ENCODE data around the gene DYNC2H1. TPM values are rescaled to one million over a fixed set of nuclear protein-coding genes. Genes with fewer than 3 reads are reported as not detected.

Gene DYNC2H1
- total RNA-seq, 6 experiments from 2014 or later = 10.9 to 14.0 (median 12.3) TPM

DNA sequence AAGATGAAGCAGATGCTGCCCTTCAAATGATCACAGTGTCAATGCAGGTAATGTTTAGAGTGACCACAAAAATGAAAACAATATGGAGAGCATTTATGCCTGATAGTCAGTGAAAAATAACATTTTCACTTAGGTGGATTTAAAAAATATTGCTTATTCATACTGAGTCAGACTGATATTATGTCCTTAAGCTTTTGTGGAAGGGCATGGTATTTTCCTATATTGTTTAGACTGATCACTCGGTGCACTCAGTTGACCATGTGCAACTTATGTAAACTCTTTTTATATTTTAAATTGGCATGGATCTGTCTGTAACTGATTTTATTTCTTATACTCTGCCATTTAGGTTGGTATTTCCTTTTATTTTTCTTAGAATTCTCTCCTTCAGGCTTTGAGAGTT lies 106.6 kb downstream of the DYNC2H1 start:
- H3K27me3 Mint-ChIP-seq (ENCODE audit: insufficient read depth) = no peaks in the 10 kb centered on the region
- H3K36me3 Mint-ChIP-seq (ENCODE audit: low read depth) = peaks cover 8% of the 10 kb centered on the region
- DNase-seq = no peak
- H3K4me1 Mint-ChIP-seq (ENCODE audit: low read depth) = peaks cover 46% of the 10 kb centered on the region
- TF ChIP-seq CTCF (IDR thresholded peaks at IDR 0.05) = no peak
- no peak overlapping the region for H3K4me3 Mint-ChIP-seq
- peak overlapping the region; percentile 30 for H3K27ac Mint-ChIP-seq
- no peaks in the 10 kb centered on the region for H3K9me3 Mint-ChIP-seq

DNA sequence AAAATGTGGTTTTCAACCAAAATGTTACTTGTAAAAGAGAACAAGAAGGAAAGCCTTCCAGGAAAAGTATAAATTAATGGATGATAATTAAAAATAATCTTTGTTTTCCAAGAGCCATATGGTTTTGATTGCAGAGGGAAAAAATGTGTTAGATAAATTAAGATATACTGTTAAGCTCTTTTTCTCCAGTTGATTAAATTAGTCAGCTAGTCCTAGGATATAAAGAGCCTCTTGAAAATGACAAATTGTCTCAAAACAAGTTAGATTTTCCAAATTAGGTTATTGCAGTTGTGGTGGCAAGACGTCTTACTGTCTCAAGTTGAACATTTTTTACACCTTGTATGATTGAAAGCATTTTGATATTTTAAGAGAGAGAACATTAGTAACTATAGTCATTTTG lies 110.9 kb downstream of the DYNC2H1 start:
- Mint-ChIP-seq H3K4me1 (ENCODE audit: low read depth) (peaks cover 35% of the 10 kb centered on the region), H3K9me3 (no peaks in the 10 kb centered on the region), H3K27ac (no peak overlapping the region), H3K4me3 (no peak overlapping the region), H3K27me3 (ENCODE audit: insufficient read depth) (no peaks in the 10 kb centered on the region), H3K36me3 (ENCODE audit: low read depth) (peaks cover 22% of the 10 kb centered on the region)
- TF ChIP-seq CTCF (IDR thresholded peaks at IDR 0.05) = no peak
- no peak for DNase-seq

DNA sequence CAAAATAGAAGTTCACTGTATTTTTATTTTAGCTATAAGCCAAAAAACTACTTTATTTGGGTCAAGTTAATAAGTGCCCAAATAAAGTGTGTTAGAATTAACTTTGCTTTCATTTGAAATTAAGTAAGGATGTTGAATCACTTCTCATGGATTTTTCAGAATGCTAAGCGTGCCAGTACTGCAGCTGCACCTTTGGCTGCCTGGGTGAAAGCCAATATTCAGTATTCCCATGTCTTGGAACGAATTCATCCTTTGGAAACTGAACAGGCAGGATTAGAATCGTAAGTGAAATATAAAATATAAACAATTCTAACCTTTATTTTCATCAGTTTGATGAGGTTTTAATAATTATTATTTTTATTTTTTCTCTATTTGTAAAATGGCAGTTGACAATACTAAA lies 113.6 kb downstream of the DYNC2H1 start:
- no peak overlapping the region for H3K27ac Mint-ChIP-seq
- H3K9me3 Mint-ChIP-seq = no peaks in the 10 kb centered on the region
- no peak overlapping the region for H3K4me3 Mint-ChIP-seq
- no peak for TF ChIP-seq CTCF (IDR thresholded peaks at IDR 0.05)
- no peak for DNase-seq
- peaks cover 12% of the 10 kb centered on the region for H3K4me1 Mint-ChIP-seq (ENCODE audit: low read depth)
- peaks cover 40% of the 10 kb centered on the region for H3K36me3 Mint-ChIP-seq (ENCODE audit: low read depth)
- H3K27me3 Mint-ChIP-seq (ENCODE audit: insufficient read depth) = no peaks in the 10 kb centered on the region

- H3K27me3 Mint-ChIP-seq (ENCODE audit: insufficient read depth) = no peaks in the 10 kb centered on the region; the same call in 1 of the 2 replicates
- H3K36me3 Mint-ChIP-seq (ENCODE audit: low read depth) = peaks cover 37% of the 10 kb centered on the region
- H3K27ac Mint-ChIP-seq = no peak overlapping the region
- DNase-seq = no peak
- no peak overlapping the region for H3K4me3 Mint-ChIP-seq
- no peaks in the 10 kb centered on the region for H3K9me3 Mint-ChIP-seq
- peaks cover 8% of the 10 kb centered on the region for H3K4me1 Mint-ChIP-seq (ENCODE audit: low read depth)
- TF ChIP-seq CTCF (IDR thresholded peaks at IDR 0.05) = no peak
These were observed 119.6 kb downstream of the DYNC2H1 start for GRCh38 chr11:103228807-103229206.

- Mint-ChIP-seq H3K4me1 (ENCODE audit: low read depth) (peaks cover 34% of the 10 kb centered on the region), H3K4me3 (peak overlapping the region; percentile 73), H3K9me3 (no peaks in the 10 kb centered on the region), H3K27ac (peak overlapping the region; percentile 86), H3K27me3 (ENCODE audit: insufficient read depth) (no peaks in the 10 kb centered on the region), H3K36me3 (ENCODE audit: low read depth) (peaks cover 8% of the 10 kb centered on the region)
- TF ChIP-seq CTCF (IDR thresholded peaks at IDR 0.05) = no peak
- DNase-seq = peak; percentile 59
These were observed 125.7 kb downstream of the DYNC2H1 start for GRCh38 chr11:103234974-103235373.

GRCh38 chr11:103241574-103241973 lies 132.3 kb downstream of the DYNC2H1 start:
- DNase-seq = no peak
- Mint-ChIP-seq H3K27me3 (ENCODE audit: insufficient read depth) (no peaks in the 10 kb centered on the region), H3K9me3 (no peaks in the 10 kb centered on the region), H3K27ac (no peak overlapping the region), H3K4me1 (ENCODE audit: low read depth) (no peaks in the 10 kb centered on the region), H3K36me3 (ENCODE audit: low read depth) (peaks cover 9% of the 10 kb centered on the region), H3K4me3 (no peak overlapping the region)
- TF ChIP-seq CTCF (IDR thresholded peaks at IDR 0.05) = no peak

Measured in HFFc6 (cell line).